ACC112 (cell line): ENCODE data around the gene ZNF69.
"Not testable (repeated sequence)": the region's sequence is repeated elsewhere in the genome, so short reads cannot be mapped to it uniquely, and the experiment has no call there.

Experiments used
- H2AFZ ChIP-seq: fragments of 200-600 bp; sonication (generic); one replicate; pipeline ENCODE4 v1.6.0; 2017; ENCODE audit warnings: antibody characterized with exemption, low read length; ENCODE audit not compliant: unreplicated experiment
- H3K27ac ChIP-seq: fragments of 200-600 bp; sonication (generic); 2 replicates; pipeline ENCODE4 v1.5.1; 2014; ENCODE audit warnings: low read depth, mild to moderate bottlenecking, antibody characterized with exemption, low read length, moderate library complexity
- H3K27me3 ChIP-seq: fragments of 200-600 bp; sonication (generic); 2 replicates; pipeline ENCODE4 v1.6.1; 2014; ENCODE audit warnings: mild to moderate bottlenecking, antibody characterized with exemption, low read length, moderate library complexity, mixed read lengths; ENCODE audit not compliant: insufficient read depth
- H3K36me3 ChIP-seq: fragments of 200-600 bp; sonication (generic); 2 replicates; pipeline ENCODE4 v1.6.1; 2016; ENCODE audit warnings: mild to moderate bottlenecking, antibody characterized with exemption, low read length, moderate library complexity, mixed read lengths; ENCODE audit not compliant: insufficient read depth
- H3K4me1 ChIP-seq: fragments of 200-600 bp; sonication (generic); one replicate; pipeline ENCODE4 v1.6.1; 2016; ENCODE audit warnings: low read length, mixed read lengths; ENCODE audit not compliant: insufficient read depth, unreplicated experiment, control insufficient read depth
- H3K4me3 ChIP-seq: fragments of 200-600 bp; sonication (generic); 2 replicates; pipeline ENCODE4 v1.5.1; 2014; ENCODE audit warnings: mild to moderate bottlenecking, low read depth, low read length
- H3K79me2 ChIP-seq: fragments of 200-600 bp; sonication (generic); one replicate; pipeline ENCODE4 v1.6.0; 2016; ENCODE audit warnings: low read length; ENCODE audit not compliant: control insufficient read depth, unreplicated experiment, insufficient read depth

Gene ZNF69

DNA sequence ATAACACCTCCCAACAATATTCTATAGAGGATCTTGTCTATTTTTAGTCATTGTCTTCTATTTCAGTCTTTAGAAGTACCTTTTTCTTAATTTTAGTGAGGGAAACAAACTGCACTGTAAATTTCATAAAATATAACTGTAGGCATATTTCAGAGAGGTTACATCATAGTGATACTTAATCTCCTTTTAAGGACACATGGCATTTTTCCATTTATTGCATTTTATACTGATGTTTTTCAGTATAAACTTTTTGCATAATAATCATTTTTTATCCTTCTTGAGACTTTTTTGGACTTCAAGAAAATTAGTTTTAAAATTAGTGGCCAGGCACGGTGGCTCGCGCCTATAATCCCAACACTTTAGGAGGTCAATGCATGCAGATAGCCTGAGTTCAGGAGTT, 43.9 kb downstream of the ZNF69 start:
- Histone ChIP-seq H3K4me3 (no peak overlapping the region), H2AFZ (no peak overlapping the region), H3K27ac (no peak overlapping the region), H3K4me1 (no peaks in the 10 kb centered on the region), H3K27me3 (no peaks in the 10 kb centered on the region), H3K79me2 (peaks cover 54% of the 10 kb centered on the region), H3K36me3 (peaks cover 3% of the 10 kb centered on the region; the same call in 1 of the 2 replicates)

DNA sequence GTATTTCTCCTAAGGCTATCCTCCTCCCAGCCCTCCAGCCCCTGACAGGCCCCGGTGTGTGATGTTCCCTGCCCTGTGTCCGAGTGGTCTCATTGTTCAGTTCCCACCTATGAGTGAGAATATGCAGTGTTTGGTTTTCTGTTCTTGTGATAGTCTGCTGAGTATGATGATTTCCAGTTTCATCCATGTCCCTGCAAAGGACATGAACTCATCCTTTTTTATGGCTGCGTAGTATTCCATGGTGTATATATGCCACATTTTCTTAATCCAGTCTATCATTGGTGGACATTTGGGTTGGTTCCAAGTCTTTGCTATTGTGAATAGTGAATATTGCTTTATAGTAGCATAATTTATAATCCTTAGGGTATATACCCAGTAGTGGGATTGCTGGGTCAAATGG, 48.2 kb downstream of the ZNF69 start:
- peaks cover 42% of the 10 kb centered on the region for H3K79me2 ChIP-seq
- H3K27ac ChIP-seq, H3K36me3 ChIP-seq, H3K27me3 ChIP-seq, H3K4me3 ChIP-seq, H2AFZ ChIP-seq, H3K4me1 ChIP-seq: not testable (repeated sequence)

DNA sequence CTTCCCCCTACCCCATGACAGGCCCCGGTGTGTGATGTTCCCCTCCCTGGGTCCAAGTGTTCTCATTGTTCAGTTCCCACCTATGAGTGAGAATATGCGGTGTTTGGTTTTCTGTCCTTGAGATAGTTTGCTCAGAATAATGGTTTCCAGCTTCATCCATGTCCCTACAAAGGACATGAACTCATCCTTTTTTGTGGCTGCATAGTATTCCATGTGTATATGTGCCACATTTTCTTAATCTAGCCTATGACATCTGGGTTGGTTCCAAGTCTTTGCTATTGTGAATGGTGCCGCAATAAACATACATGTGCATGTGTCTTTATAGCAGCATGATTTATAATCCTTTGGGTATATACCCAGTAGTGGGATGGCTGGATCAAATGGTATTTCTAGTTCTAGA, 50.8 kb downstream of the ZNF69 start:
- H3K36me3 ChIP-seq, H3K27ac ChIP-seq, H3K27me3 ChIP-seq, H3K4me3 ChIP-seq, H3K4me1 ChIP-seq, H2AFZ ChIP-seq: not testable (repeated sequence)
- H3K79me2 ChIP-seq: peaks cover 26% of the 10 kb centered on the region

DNA sequence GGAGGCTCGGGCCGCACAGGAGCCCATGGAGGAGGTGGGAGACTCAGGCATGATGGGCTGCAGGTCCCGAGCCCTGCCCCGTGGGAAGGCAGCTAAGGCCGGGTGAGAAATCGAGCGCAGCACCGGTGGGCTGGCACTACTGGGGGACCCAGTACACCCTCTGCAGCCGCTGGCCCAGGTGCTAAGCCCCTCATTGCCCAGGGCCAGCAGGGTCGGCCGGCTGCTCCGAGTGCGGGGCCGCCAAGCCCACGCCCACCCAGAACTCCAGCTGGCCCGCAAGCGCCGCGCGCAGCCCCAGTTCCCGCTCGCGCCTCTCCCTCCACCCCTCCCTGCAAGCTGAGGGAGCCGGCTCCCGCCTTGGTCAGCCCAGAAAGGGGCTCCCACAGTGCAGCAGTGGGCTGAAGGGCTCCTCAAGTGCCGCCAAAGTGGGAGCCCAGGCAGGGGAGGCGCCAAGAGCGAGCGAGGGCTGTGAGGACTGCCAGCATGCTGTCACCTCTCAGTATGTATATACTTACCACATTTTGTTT, 53.8 kb downstream of the ZNF69 start:
- not testable (repeated sequence) for H3K27me3 ChIP-seq, H3K4me1 ChIP-seq, H3K4me3 ChIP-seq, H3K27ac ChIP-seq, H2AFZ ChIP-seq
- H3K79me2 ChIP-seq: peaks cover 20% of the 10 kb centered on the region
- H3K36me3 ChIP-seq: peaks cover 15% of the 10 kb centered on the region

DNA sequence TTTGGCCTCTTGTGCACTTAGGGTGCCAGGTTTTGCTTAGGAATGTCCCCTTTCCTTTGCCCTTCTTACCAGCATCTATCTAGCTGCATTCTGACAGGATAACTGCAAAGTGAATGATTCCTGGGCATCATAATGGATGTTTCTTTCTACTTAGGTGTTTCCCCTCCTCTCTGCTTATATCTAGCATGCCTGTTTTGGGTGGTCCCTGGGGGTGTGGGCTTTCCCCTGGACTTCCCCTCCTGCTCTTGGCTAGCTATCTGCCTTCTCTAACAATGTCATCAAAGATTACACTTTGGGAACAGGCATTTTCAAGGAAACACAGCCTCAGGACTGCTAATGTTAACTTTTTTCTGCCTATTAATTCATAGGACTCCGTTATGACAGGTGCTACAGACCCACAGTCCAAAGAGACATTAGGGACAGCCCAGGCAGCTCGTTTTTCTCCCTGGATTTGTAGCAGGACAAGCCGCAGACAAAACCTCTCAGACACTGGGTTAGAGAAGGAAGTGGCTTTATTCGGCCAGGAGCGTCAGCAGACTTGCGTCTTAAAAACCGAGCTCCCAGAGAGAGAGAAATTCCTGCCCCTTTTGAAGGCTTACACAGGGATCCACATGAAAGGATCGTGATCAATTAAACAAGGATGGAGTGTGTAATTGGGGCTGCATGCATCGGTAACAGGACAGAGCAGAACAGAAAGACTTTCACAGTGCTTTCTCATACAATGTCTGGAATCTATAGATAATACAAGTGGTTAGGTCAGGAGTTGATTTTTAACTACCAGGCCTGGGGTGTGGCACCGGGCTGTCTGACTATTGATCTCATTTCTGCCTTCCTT, 54.6 kb downstream of the ZNF69 start:
- Histone ChIP-seq H3K27ac (no peak overlapping the region), H3K36me3 (peaks cover 18% of the 10 kb centered on the region)

DNA sequence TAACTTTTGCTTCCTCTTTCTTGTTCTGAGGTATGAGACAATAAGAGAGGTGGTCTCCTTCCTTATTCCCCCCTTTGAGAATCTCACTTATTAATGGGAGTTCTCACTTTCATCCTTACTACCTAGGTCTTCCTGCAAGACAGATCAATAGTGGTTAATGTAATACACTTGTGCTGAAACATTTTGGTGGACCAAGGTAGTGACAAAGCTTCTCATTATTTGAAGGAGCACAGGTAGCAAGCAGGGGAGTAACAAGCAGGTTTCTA, 55.2 kb downstream of the ZNF69 start:
- Histone ChIP-seq H3K27ac (no peak overlapping the region), H3K4me3 (no peak overlapping the region), H3K79me2 (peaks cover 13% of the 10 kb centered on the region), H3K36me3 (peaks cover 22% of the 10 kb centered on the region), H3K27me3 (no peaks in the 10 kb centered on the region), H3K4me1 (no peaks in the 10 kb centered on the region), H2AFZ (no peak overlapping the region)

More for the DNA sequence above, 54.6 kb downstream of the ZNF69 start:
- Histone ChIP-seq H3K79me2 (peaks cover 16% of the 10 kb centered on the region), H3K27me3 (no peaks in the 10 kb centered on the region), H3K4me3 (no peak overlapping the region), H3K4me1 (no peaks in the 10 kb centered on the region), H2AFZ (no peak overlapping the region)

DNA sequence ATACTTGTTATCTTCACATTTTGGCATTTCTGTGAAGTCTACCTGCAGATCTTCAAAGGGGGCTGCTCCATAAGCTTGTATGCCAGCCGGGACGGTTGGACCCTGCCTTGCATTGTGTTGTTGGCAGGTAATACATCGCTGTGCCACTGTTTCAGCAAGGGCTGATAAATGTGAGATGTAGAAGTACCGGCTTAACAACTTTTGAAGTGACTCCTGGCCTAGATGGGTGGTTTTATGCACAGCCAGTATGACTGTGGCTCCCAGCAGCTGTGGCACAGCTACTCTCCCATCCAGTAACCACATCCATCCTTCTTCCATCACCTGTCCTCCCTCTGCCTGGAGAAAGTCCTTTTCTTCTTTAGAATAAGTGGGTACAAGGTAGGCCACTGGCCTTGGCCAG, 57.1 kb downstream of the ZNF69 start:
- Histone ChIP-seq H3K27me3 (no peaks in the 10 kb centered on the region), H3K4me3 (no peak overlapping the region), H3K27ac (no peak overlapping the region), H2AFZ (no peak overlapping the region), H3K4me1 (no peaks in the 10 kb centered on the region), H3K79me2 (peaks cover 10% of the 10 kb centered on the region), H3K36me3 (peaks cover 40% of the 10 kb centered on the region)

DNA sequence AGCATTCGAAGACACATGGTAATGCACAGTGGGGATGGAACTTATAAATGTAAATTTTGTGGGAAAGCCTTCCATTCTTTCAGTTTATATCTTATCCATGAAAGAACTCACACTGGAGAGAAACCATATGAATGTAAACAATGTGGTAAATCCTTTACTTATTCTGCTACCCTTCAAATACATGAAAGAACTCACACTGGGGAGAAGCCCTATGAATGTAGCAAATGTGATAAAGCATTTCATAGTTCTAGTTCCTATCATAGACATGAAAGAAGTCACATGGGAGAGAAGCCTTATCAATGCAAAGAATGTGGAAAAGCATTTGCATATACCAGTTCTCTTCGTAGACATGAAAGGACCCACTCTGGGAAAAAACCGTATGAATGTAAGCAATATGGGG, 61.1 kb downstream of the ZNF69 start:
- peaks cover 54% of the 10 kb centered on the region for H3K36me3 ChIP-seq
- no peak overlapping the region for H3K4me3 ChIP-seq
- H3K4me1 ChIP-seq: no peaks in the 10 kb centered on the region
- no peak overlapping the region for H3K27ac ChIP-seq
- H3K27me3 ChIP-seq: no peaks in the 10 kb centered on the region
- H2AFZ ChIP-seq: no peak overlapping the region
- H3K79me2 ChIP-seq: peaks cover 4% of the 10 kb centered on the region

DNA sequence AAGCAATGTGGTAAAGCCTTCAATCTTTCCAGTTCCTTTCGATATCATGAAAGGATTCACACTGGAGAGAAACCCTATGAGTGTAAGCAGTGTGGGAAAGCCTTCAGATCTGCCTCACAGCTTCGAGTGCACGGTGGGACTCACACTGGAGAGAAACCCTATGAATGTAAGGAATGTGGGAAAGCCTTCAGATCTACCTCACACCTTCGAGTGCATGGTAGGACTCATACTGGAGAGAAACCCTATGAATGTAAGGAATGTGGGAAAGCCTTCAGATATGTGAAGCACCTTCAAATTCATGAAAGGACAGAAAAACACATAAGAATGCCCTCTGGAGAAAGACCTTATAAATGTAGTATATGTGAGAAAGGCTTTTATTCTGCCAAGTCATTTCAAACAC, 61.6 kb downstream of the ZNF69 start:
- Histone ChIP-seq H3K4me3 (no peak overlapping the region), H3K27me3 (no peaks in the 10 kb centered on the region), H3K79me2 (no peaks in the 10 kb centered on the region), H3K4me1 (no peaks in the 10 kb centered on the region), H3K27ac (no peak overlapping the region), H3K36me3 (peaks cover 49% of the 10 kb centered on the region), H2AFZ (no peak overlapping the region)

DNA sequence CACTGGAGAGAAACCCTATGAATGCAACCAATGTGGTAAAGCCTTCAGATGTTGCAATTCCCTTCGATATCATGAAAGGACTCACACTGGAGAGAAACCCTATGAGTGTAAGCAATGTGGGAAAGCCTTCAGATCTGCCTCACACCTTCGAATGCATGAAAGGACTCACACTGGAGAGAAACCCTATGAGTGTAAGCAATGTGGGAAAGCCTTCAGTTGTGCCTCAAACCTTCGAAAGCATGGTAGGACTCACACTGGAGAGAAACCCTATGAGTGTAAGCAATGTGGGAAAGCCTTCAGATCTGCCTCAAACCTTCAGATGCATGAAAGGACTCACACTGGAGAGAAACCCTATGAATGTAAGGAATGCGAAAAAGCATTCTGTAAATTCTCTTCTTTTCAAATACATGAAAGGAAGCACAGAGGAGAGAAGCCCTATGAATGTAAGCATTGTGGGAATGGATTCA, 62.1 kb downstream of the ZNF69 start:
- H3K27me3 ChIP-seq, H3K4me1 ChIP-seq, H3K79me2 ChIP-seq, H2AFZ ChIP-seq, H3K4me3 ChIP-seq, H3K27ac ChIP-seq: not testable (repeated sequence)
- H3K36me3 ChIP-seq: peaks cover 49% of the 10 kb centered on the region

DNA sequence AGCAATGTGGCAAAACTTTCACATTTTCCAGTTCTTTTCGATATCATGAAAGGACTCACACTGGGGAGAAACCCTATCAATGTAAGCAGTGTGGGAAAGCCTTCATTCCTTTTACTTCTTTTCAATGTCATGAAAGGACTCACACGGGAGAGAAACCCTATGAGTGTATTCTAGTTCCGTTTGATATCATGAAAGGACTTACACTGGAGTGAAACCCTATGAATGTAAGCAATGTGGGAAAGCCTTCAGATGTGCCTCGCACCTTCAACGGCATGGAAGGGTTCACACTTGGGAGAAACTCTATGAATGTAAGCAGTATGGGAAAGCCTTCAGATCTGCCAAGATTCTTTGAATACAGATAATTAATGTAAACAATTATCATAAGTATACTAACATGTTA, 62.7 kb downstream of the ZNF69 start:
- Histone ChIP-seq H3K36me3 (peaks cover 49% of the 10 kb centered on the region), H3K79me2 (no peaks in the 10 kb centered on the region), H3K27ac (no peak overlapping the region), H2AFZ (no peak overlapping the region), H3K4me3 (no peak overlapping the region), H3K27me3 (no peaks in the 10 kb centered on the region), H3K4me1 (no peaks in the 10 kb centered on the region)
